K562 (cell line): ENCODE results near the gene SH3D19. TPM values are rescaled to one million over a fixed set of nuclear protein-coding genes. Genes with fewer than 3 reads are reported as not detected.

ENCODE experiments used
- BCL6 ChIP-seq: fragments of 250-450 bp; sonication (Bioruptor Pico); IDR thresholded peaks from 2 replicates; pipeline ENCODE4 v1.4.0; 2020
- CBX2 ChIP-seq: fragments of 200-600 bp; sonication (generic); IDR thresholded peaks from one replicate; pipeline ENCODE4 v1.6.1; 2012; ENCODE audit warnings: mild to moderate bottlenecking, low read length, inconsistent platforms; ENCODE audit not compliant: insufficient read depth, poor library complexity, severe bottlenecking
- CHCHD3 ChIP-seq: fragments of 250-450 bp; sonication (Bioruptor Pico); IDR thresholded peaks from 2 replicates; pipeline ENCODE4 v2.1.2; 2022; ENCODE audit warnings: mild to moderate bottlenecking
- DMBX1 ChIP-seq: fragments of 250-450 bp; sonication (Bioruptor Pico); IDR thresholded peaks from 2 replicates; pipeline ENCODE4 v1.8.0; 2022; ENCODE audit warnings: inconsistent platforms, mild to moderate bottlenecking, moderate library complexity, borderline replicate concordance
- E2F4 ChIP-seq: sonication (generic); formaldehyde crosslinking; IDR thresholded peaks from 2 replicates; pipeline ENCODE4 v1.8.0; 2022; ENCODE audit warnings: mild to moderate bottlenecking, low read depth, missing genetic modification reagents
- EP400 ChIP-seq: fragments of 450-650 bp; IDR thresholded peaks from 2 replicates; pipeline ENCODE4 v1.6.1; 2017; ENCODE audit warnings: antibody characterized with exemption, mild to moderate bottlenecking, moderate library complexity
- FOXA3 ChIP-seq, 2 experiments: fragments of 450-650 bp in 1 of 2; sonication (generic) in 1 of 2; formaldehyde crosslinking; IDR thresholded peaks in 1 of 2; conservative IDR thresholded peaks in 1 of 2; 2 replicates each; pipeline versions ENCODE4 v1.4.0 to v1.8.0; 2020 to 2022; ENCODE audit warnings: mild to moderate bottlenecking in 2 of 2, missing genetic modification reagents in 1 of 2
- FUS ChIP-seq: fragments of 200-400 bp; formaldehyde crosslinking; optimal IDR thresholded peaks from 2 replicates; pipeline ENCODE3; 2017; ENCODE audit warnings: low read depth, low read length
- HNRNPK ChIP-seq: fragments of 200-400 bp; formaldehyde crosslinking; IDR thresholded peaks from one replicate; pipeline ENCODE4 v1.6.1; 2018; ENCODE audit warnings: mild to moderate bottlenecking, low read depth, low read length; ENCODE audit not compliant: poor library complexity, severe bottlenecking
- KDM5B ChIP-seq: fragments of 200-600 bp; sonication (generic); IDR thresholded peaks from 2 replicates; pipeline ENCODE4 v1.6.1; 2012; ENCODE audit warnings: low read depth, mild to moderate bottlenecking, moderate library complexity, low read length, control low read depth, inconsistent platforms; ENCODE audit not compliant: insufficient replicate concordance
- PURB ChIP-seq: sonication (generic); formaldehyde crosslinking; IDR thresholded peaks from 2 replicates; pipeline ENCODE4 v1.9.0; 2021; ENCODE audit warnings: low read depth, mild to moderate bottlenecking, missing genetic modification reagents
- RAD21 ChIP-seq, 2 experiments: fragments of 250-450 bp in 1 of 2; fragments of 450-650 bp in 1 of 2; sonication (Bioruptor Pico) in 1 of 2; formaldehyde crosslinking in 1 of 2; IDR thresholded peaks in 1 of 2; conservative IDR thresholded peaks in 1 of 2; 2 replicates each; pipeline versions ENCODE4 v1.4.0 to v1.8.0; 2020 to 2022; ENCODE audit warnings: mild to moderate bottlenecking in 2 of 2, moderate library complexity in 1 of 2
- TAL1 ChIP-seq: fragments of 450-650 bp; IDR thresholded peaks from 2 replicates; pipeline ENCODE4 v1.6.1; 2016; ENCODE audit warnings: mild to moderate bottlenecking
- THAP12 ChIP-seq: fragments of 250-450 bp; sonication (Bioruptor Pico); IDR thresholded peaks from 2 replicates; pipeline ENCODE4 v1.9.0; 2021; ENCODE audit warnings: mild to moderate bottlenecking, inconsistent platforms
- THRAP3 ChIP-seq: fragments of 450-650 bp; IDR thresholded peaks from 2 replicates; pipeline ENCODE4 v1.6.1; 2016; ENCODE audit warnings: mild to moderate bottlenecking, inconsistent platforms, borderline replicate concordance
- YY1 ChIP-seq, 3 experiments: IDR thresholded peaks; 2 replicates each; pipeline ENCODE4 v1.6.1; 2011; ENCODE audit warnings: low read length in 2 of 3, mild to moderate bottlenecking in 2 of 3, moderate library complexity in 2 of 3, borderline replicate concordance in 1 of 3, control low read depth in 1 of 3, low read depth in 1 of 3; ENCODE audit not compliant: insufficient read depth in 3 of 3, insufficient replicate concordance in 2 of 3, control insufficient read depth in 1 of 3, insufficient read length in 1 of 3; ENCODE audit errors: extremely low read depth in 1 of 3
- ZBTB8A ChIP-seq: fragments of 450-650 bp; IDR thresholded peaks from 2 replicates; pipeline ENCODE4 v1.6.1; 2018; ENCODE audit warnings: mild to moderate bottlenecking, moderate library complexity; ENCODE audit not compliant: partially characterized antibody
- ZC3H4 ChIP-seq: sonication (generic); formaldehyde crosslinking; IDR thresholded peaks from 2 replicates; pipeline ENCODE4 v1.9.0; 2021; ENCODE audit warnings: missing genetic modification reagents, borderline replicate concordance
- ZNF124 ChIP-seq: sonication (generic); formaldehyde crosslinking; IDR thresholded peaks from 2 replicates; pipeline ENCODE4 v1.8.1; 2022; ENCODE audit warnings: missing genetic modification reagents
- ZNF174 ChIP-seq: fragments of 250-450 bp; sonication (Bioruptor Pico); IDR thresholded peaks from 2 replicates; pipeline ENCODE4 v1.4.0; 2020; ENCODE audit warnings: mild to moderate bottlenecking
- ZNF224 ChIP-seq: sonication (generic); formaldehyde crosslinking; IDR thresholded peaks from 2 replicates; pipeline ENCODE4 v1.8.0; 2022; ENCODE audit warnings: mild to moderate bottlenecking, missing genetic modification reagents
- ZZZ3 ChIP-seq: fragments of 450-650 bp; IDR thresholded peaks from 2 replicates; pipeline ENCODE4 v1.6.1; 2016; ENCODE audit warnings: antibody characterized with exemption, mild to moderate bottlenecking, moderate library complexity
- polyA plus RNA-seq, 8 experiments: library from polyadenylated mRNA; depleted of rRNA in 4 of 8; stranded (reverse) in 5 of 8; unstranded in 3 of 8; fragments of >200 nt; fragmentation: Nextera tagmentation in 2 of 8; fragmentation: Illumina TruSeq in 1 of 8; extraction: Ambion mirVana in 2 of 8; extraction: Trizol in 1 of 8; gene quantifications; 2 replicates each; pipeline versions ENCODE4 v1.2.1 to v1.2.3, GENCODE V29; 2011 to 2014; ENCODE audit warnings: inconsistent platforms in 1 of 8, missing spikeins in 1 of 8
- total RNA-seq, 7 experiments: library from RNA; depleted of rRNA in 6 of 7; stranded (reverse); fragments of >200 nt in 6 of 7; fragmentation: Illumina TruSeq in 2 of 7; extraction: Trizol in 2 of 7; gene quantifications; 2 replicates each; pipeline versions ENCODE4 v1.2.1 to v1.2.3, GENCODE V29; 2011 to 2021; ENCODE audit warnings: low replicate concordance in 1 of 7

Gene SH3D19
- total and polyA plus RNA-seq, 9 of the 15 experiments (the other 6 are each of a cell fraction or from before 2014, with no cell fraction given) = 0.42 to 2.2 (median 1.1) TPM; not detected in 6

- TF ChIP-seq RAD21 (CRISPR knock-in tag; conservative IDR thresholded peaks at IDR 0.05 in 1 of 2, IDR thresholded peaks at IDR 0.05 in 1 of 2) (0 out of 4 replicates have a peak, but pooled peaks have one; percentile 4 to 10), FOXA3 (CRISPR knock-in tag; conservative IDR thresholded peaks at IDR 0.05 in 1 of 2, IDR thresholded peaks at IDR 0.05 in 1 of 2) (peak in 1 of 2 experiments; percentile 78; a peak in 1 of 4 replicates), FUS (no peak), ZZZ3 (peak; percentile 99), ZNF224 (CRISPR knock-in tag) (no peak; the same call in 1 of the 2 replicates), BCL6 (CRISPR knock-in tag) (no peak), EP400 (peak; percentile 100), CBX2 (no peak), KDM5B (peak; percentile 94), TAL1 (no peak; the same call in 1 of the 2 replicates), HNRNPK (no peak), THAP12 (CRISPR knock-in tag) (peak; percentile 100), YY1 (IDR thresholded peaks at IDR 0.05; ENCODE audit: borderline replicate concordance in 1 of 3, control insufficient read depth in 1 of 3, extremely low read depth in 1 of 3, insufficient read depth in 3 of 3, insufficient read length in 1 of 3, insufficient replicate concordance in 2 of 3, low read depth in 1 of 3, low read length in 2 of 3) (peak; percentile 72 to 89 (median 76)), PURB (CRISPR knock-in tag) (no peak), ZNF174 (no peak), E2F4 (no peak; the same call in 1 of the 2 replicates), ZC3H4 (CRISPR knock-in tag) (no peak), THRAP3 (peak; percentile 87), DMBX1 (CRISPR knock-in tag) (peak; percentile 14; the same call in 1 of the 2 replicates), ZNF124 (CRISPR knock-in tag) (no peak), ZBTB8A (no peak), CHCHD3 (no peak)
These were observed 226.0 kb downstream of the SH3D19 start, which contains the start of gene RPS3A (continued) for GRCh38 chr4:151099229-151099975.
